Pulmonary artery endothelial cell (primary cell): Measurements from ENCODE around the gene FES. TPM values are rescaled to one million over a fixed set of nuclear protein-coding genes. Genes with fewer than 3 reads are reported as not detected.
A peak's percentile ranks its signal among the peaks of the same experiment; 100 is the strongest.
"Not testable (repeated sequence)": the region's sequence is repeated elsewhere in the genome, so short reads cannot be mapped to it uniquely, and the experiment has no call there.

Experiments
- DNase-seq: peaks from one replicate; pipeline ENCODE4 v3.0.0-alpha.2; 2011; ENCODE audit warnings: low read depth, low spot score
- total RNA-seq: library from RNA; depleted of rRNA; stranded (reverse); fragments of >200 nt; gene quantifications from 2 replicates; pipeline ENCODE4 v1.2.3, GENCODE V29; 2014

Gene FES
- total RNA-seq, 1 donor from 2014 or later = 60.5 TPM

DNA sequence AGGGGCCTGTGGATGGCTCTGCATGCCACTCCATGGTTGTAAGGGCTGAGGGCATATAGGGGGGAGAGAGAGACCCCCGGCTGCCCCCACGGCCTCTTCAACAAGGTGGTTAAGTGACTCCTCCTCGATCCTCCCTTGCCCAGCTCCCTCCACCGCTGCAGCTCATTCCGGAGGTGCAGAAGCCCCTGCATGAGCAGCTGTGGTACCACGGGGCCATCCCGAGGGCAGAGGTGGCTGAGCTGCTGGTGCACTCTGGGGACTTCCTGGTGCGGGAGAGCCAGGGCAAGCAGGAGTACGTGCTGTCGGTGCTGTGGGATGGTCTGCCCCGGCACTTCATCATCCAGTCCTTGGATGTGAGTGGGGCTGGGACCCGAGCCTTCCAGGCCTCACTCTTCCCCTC, 6.5 kb downstream of the FES start:
- no peak for DNase-seq

DNA sequence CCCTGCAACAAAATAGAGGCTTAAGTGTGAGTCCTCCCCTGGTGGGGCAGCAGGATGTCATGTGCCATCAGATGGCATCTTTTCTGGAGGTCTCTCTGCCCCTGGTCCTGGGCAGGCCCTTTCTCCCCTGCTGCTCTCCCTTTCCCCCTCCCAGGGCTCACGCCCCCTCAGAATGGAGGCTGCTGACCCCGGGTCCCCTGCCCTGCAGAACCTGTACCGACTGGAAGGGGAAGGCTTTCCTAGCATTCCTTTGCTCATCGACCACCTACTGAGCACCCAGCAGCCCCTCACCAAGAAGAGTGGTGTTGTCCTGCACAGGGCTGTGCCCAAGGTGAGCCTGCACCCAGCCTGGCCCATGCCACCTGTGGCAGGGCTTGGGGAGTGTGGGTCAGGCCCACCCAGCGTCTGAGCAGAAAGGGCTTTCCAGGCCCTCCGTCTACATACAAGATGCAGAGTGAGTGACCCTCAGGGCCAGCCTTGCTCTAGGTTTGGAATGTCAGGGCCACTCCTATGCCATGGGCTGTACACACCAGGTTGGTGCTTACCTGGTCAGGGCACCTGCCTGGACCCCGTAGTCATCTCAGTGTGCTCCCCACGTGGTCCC, 7.1 kb downstream of the FES start:
- DNase-seq = no peak

DNA sequence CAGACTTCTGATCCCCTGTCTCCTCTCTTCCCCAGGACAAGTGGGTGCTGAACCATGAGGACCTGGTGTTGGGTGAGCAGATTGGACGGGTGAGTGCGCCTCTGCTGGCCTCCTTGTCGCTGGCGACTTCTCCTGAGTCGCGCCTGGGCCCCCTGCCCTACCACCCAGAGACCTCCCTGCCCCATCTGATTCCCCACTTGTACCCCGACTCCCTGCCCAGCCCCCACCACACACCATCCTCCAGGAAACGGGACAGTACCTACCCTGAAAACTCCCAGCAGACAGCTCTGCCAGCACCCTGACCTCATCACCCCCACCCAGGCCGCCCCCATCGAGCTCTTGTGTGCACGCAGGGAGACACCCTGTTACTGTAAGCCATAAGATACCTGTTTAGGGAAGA, 7.7 kb downstream of the FES start:
- DNase-seq = no peak

DNA sequence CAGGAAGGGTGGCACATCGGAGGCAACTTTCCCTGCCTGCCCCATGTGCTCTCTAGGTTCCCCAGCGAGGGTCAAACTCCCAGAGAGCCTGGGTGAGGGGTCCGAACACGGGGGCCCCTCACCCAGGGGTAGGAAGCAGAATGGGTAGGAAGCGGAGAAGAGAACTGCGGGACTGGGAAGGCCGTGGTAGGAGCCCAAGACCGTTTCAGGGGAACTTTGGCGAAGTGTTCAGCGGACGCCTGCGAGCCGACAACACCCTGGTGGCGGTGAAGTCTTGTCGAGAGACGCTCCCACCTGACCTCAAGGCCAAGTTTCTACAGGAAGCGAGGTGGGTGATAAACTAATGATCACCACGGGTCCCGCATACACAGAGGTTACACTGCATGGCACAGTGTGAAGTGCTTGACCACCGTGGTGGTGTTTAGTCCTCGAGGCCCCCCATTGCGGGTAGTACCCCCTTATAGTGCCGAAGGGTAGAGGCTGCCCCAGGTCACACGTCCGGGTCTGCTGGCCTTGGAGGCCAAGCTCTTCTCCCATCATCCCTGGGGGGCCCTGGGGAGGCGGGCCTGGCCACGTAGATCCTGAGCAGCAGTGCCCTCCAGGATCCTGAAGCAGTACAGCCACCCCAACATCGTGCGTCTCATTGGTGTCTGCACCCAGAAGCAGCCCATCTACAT, 8.3 kb downstream of the FES start:
- DNase-seq = no peak

DNA sequence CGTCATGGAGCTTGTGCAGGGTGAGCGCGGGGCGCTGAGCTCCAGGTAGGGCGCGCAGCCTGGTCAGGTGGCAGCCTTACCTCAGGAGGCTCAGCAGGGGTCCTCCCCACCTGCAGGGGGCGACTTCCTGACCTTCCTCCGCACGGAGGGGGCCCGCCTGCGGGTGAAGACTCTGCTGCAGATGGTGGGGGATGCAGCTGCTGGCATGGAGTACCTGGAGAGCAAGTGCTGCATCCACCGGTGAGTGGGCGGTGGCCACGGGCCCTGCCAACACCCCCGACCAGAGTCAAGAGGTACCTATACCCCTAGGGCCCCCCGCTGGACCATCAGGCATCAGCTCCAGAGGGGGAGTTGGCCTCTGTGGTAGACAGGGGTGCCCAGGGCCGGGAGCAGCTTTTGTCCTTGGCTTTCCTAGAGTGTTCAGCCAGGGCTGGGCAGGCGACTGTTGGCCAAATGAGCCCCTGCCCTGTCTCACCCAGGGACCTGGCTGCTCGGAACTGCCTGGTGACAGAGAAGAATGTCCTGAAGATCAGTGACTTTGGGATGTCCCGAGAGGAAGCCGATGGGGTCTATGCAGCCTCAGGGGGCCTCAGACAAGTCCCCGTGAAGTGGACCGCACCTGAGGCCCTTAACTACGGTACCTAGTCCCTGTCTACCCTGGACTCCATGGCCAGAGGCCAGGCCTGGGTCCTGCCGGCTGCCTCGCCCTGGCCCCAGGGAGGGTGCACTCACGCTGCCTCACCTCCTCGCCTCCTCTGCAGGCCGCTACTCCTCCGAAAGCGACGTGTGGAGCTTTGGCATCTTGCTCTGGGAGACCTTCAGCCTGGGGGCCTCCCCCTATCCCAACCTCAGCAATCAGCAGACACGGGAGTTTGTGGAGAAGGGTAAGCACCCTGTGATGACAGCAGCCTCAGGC, 9.1 kb downstream of the FES start:
- no peak for DNase-seq

DNA sequence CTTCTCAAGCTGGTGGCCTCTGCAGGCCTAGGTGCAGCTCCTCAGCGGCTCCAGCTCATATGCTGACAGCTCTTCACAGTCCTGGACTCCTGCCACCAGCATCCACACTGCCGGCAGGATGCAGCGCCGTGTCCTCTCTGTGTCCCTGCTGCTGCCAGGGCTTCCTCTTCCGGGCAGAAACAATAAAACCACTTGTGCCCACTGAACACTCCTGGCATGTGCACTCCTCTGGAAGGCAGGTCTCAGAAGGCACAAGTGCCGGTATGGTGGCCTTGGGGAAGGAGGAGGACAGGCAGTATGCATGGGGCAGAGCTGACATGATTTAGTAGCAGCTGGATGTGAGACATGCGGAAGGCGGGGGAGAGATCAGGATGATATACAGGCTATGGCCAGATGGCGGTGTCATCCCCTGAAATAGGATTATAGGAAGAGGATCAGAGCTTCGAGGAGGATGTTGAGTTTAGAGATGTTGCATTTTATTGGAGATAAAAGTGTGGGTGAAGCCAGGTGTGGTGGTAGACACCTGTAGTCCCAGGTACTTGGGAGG, 11.3 kb downstream of the FES start:
- DNase-seq = no peak

DNA sequence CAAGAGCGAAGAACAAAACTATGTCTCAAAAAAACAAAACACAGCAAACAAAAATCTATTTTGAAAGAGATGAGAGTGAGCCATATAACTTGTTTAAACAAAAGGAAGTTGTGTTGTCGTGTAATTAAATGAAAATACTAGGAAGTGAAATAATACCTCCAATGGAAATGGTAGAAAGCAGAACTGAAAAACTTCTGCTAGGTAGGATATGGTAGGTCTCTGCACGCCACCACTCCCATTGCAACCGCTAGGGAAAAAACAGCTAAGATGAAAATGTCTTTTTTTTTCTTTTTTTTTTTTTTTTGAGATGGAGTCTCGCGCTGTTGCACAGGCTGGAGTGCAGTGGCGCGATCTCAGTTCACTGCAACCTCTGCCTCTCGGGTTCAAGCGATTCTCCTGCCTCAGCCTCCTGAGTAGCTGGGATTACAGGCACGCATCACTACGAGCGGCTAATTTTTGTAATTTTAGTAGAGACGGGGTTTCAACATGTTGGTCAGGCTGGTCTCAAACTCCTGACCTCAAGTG, 12.9 kb downstream of the FES start:
- DNase-seq = not testable (repeated sequence)

DNA sequence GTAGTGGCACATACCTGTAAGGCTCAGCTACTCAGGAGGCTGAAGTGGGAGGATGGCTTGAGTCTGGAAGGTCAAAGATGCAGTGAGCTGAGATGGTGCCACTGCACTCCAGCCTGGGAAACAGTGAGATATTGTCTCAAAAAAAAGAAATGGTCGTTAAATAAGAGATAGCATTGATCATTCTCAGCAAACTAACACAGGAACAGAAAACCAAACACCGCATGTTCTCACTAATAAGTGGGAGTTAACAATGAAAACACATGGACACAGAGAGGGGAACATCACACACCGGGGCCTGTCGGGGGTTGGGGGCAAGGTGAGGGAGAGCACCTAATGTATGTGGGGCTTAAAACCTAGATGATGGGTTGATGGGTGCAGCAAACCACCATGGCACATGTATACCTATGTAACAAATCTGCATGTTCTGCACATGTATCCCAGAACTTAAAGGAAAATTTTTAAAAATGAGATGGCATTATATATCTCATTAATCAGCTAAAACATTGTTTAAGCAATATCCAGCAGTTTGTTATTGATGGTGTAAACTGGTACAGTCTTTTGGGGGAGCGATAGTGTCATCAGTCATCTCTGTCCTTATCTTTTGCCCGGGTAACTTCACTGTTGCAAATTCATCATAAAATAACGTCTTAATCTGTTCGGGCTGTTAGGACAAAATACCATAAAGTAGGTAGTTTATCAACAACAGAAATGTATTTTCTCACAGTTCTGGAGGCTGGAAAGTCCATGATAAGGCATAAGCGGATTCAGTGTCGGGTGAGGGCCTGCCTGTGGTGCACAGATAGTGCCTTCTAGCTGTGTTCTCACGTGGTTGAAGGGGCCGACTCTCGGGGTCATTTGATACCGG, 17.1 kb downstream of the FES start:
- DNase-seq = no peak

DNA sequence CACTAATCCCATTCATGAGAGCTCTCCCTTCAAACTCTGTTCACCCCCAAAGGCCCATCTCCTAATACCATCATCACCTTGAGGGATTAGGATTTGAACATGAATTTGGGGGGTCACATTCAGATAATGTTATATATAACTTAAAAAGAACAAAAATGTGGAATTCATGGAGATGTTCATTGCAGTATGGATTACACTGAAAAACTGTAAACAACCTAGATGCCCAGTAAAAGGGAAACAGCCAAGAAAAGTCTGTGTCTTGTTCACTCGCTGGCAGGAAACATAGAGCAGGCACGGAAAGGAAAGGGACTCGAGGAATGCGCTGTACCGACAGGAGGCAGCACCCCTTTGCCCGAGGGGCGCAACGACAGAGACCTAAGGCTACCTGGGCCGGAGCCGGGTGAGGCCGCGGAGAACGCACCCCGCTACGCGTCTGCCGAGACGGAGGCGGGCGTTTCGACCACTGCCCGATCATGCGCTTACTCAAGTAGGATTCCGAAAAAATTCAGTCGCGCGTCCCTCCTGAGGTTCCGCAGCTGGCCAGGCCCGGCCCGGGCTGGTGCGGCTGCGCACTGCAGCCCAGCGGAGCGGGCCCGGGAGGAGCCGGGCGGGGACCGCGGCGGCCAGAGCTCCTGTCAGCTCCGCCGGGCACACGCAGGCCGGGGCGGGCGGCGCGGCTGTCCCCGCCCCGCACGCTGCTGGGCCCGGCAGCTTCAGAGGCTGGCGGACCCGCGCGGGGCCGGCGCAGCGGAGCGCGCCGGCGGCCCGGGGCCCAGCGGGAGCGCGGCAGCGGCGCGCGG, 17.9 kb downstream of the FES start:
- DNase-seq = peak; percentile 33

DNA sequence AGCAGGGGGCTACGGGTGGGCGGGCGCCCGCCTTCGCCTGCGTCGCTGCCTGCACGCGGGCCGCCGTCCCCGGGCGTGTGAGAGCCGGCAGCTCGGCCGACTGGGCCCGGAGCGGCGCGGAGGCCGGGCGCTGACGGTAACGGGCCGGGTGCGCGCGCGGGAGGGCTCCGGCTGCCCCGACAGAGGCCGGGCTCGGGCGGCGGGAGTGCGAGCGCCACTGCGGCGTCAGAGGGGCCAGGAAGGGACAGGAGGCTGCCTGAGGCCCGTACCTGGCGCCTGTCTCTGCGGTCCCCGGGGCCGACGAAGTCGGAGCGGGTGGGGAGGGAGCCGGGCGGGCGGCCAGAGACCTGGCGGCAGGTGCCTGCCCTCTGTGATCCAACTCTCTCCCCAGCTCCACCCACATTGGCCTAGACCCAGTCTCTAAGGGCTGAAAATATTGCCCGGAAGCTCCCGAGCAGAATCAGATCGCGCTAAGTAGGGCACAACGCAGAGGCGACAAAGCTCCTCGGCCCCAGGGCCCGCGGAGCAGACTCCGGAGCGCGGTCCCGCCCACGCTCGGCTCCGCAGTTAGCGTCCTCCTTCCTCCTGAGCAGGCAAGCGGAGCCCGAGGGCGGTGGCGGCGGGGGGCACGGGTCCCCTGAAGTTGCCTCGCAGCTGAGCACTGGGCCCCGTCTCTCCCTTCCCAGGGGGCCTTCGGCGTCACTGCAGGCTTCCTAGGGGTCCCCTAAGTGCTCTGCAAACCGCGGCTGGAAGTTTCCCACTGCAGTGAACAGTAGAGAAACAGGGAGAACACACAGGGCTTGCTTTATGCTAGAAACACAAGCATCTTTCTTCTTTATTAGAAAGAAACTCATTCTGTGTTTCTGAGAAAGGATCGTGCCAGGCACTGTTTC, 18.8 kb downstream of the FES start, which contains the start of gene MAN2A2:
Gene MAN2A2 (plus strand): TSS at position 463 of the 893 bp plus-strand sequence. CDS start 906 bp downstream, outside the sequence.
- DNase-seq = no peak

DNA sequence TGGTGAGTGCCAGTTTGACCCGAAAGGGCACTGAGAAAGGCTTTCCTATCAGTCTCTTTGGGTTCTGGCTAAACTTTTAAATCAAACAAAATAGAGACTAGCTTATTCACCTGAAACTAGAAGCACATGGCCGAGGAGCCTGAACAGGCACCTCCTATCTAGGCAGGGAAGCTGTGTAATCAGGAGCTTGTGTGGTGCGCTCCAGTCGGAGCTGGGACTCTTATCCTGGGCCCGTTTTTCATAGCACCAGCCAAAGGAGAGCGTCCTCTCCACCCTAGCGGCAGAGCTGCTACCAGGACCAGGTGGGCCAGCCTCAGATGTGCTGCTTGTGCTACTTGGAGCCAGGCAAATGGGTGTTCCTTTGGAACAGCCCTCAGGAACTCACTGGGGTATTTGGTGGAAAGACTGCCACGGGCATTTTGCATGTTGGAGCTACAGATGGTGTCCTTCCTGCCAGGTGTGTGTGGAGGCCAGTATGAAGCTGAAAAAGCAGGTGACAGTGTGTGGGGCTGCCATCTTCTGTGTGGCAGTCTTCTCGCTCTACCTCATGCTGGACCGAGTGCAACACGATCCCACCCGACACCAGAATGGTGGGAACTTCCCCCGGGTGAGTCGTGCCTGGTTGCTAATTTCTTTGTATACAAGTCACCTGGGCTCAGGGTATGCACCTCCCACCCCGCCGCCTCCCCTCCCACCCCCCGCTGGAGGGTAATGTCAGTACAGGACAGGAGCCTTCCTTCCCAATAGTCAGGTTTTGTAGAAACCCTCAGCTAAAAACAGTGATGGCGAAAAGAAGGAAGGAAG, 19.6 kb downstream of the FES start:
- DNase-seq = no peak

DNA sequence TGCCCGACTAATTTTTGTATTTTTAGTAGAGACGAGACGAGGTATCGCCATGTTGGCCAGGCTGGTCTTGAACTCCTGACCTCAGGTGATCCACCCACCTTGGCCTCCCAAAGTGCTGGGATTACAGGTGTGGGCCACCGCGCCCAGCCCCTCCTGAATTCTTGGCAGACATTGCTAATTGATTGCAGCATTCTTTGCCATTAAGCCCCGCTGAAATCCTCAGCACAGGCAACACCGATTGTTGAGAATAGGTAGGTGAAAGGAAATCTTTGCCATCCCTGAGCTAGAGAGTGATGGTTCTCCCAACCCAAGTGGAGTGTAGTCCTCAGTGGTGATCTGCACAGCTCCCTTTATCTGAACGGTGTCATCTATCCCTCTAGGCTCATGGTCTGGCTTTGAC, 20.4 kb downstream of the FES start:
- no peak for DNase-seq

DNA sequence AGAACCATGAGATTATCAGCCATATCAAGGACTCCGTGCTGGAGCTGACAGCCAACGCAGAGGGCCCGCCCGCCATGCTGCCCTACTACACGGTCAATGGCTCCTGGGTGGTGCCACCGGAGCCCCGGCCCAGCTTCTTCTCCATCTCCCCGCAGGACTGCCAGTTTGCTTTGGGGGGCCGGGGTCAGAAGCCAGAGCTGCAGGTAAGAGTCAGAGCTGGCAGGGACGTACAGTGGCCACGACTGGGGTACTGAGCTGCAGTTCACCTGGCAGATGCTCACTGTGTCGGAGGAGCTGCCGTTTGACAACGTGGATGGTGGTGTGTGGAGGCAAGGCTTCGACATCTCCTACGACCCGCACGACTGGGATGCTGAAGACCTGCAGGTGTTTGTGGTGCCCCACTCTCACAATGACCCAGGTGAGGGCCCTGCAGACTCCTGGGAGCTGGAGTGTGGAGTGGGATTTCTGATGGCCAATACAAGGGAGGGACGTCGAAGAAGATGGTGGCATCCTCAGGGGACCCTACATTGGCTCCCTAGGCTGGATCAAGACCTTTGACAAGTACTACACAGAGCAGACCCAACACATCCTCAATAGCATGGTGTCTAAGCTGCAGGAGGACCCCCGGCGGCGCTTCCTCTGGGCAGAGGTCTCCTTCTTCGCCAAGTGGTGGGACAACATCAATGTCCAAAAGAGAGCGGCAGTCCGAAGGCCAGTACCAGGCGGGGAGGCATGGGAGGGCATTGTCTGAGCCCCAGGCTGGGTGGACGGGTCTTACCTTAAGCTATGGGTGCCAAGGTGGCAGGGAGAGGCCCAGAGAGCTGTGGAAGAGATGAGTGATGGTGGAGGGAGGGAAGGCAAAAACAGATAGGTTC, 21.2 kb downstream of the FES start:
- no peak for DNase-seq

DNA sequence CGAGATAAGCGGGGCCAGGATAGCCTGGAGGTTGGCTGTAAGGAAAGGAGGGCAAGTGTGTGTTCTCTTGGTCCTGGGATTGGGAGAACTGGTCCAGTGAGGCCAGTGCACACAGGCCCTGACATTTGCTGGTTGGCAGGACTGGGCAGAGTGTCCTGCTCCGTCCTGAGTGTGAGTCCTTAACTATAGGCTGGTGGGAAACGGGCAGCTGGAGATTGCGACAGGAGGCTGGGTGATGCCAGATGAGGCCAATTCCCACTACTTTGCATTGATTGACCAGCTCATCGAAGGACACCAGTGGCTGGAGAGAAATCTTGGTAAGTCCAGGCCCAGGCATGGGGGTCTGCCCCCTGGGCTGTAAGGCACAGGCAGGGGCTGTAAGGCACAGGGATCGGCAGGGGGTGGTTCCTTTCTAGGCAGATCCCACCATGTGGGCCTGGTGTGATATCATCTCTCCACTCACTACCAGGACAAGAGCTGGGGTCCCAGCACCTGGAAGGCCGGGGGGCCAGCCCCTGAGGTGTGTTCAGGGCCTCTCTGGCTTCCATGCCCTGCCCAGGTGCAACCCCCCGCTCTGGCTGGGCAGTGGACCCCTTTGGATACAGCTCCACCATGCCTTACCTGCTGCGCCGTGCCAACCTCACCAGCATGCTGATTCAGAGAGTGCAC, 22.0 kb downstream of the FES start:
- DNase-seq = no peak

DNA sequence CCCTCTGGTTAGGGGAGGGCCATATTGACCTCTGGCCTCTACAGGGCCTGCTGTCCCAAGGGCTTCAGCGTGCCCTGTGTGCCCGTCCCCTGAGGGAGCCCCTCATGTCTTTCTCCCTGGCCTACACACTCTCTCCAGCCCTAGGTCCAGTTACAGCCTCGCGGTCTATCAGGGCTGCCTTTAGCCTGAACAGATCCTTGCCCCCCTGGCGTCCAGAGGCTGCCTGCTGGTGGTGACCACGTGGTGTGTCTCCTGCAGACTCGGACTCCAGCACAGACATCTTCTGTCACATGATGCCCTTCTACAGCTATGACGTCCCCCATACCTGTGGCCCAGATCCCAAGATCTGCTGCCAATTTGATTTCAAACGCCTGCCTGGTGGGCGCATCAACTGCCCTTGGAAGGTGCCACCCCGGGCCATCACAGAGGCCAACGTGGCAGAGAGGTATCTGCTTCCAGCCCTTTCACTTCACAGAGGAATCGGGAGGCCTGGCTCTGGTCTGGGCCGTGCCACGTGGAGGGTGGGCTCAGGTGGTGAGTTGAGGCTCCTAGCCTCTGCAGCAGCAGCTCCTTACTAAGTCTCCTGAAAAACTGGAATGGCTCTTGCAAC, 22.9 kb downstream of the FES start:
- no peak for DNase-seq
